IMR-90 (cell line): ENCODE data around the gene SLC5A10.

Source experiments
- BHLHE40 ChIP-seq: fragments of 150-350 bp; IDR thresholded peaks from 2 replicates; pipeline ENCODE4 v1.6.1; 2016; ENCODE audit warnings: mild to moderate bottlenecking, low read depth, low read length
- CEBPB ChIP-seq: IDR thresholded peaks from 2 replicates; pipeline ENCODE4 v1.6.1; 2012; ENCODE audit warnings: low read depth, low read length, improper control_type of control experiment
- CHD1 ChIP-seq: IDR thresholded peaks from 2 replicates; pipeline ENCODE4 v1.6.1; 2012; ENCODE audit warnings: low read depth, low read length, improper control_type of control experiment
- CTCF ChIP-seq: conservative IDR thresholded peaks from 2 replicates; pipeline ENCODE4 v1.5.1; 2012; ENCODE audit warnings: mild to moderate bottlenecking, low read depth, low read length, improper control_type of control experiment
- MAFK ChIP-seq: IDR thresholded peaks from 2 replicates; pipeline ENCODE4 v1.6.1; 2012; ENCODE audit warnings: low read depth, low read length, improper control_type of control experiment
- MAZ ChIP-seq: IDR thresholded peaks from 2 replicates; pipeline ENCODE4 v1.6.1; 2012; ENCODE audit warnings: low read depth, mild to moderate bottlenecking, low read length, improper control_type of control experiment, moderate library complexity, borderline replicate concordance
- POLR2A ChIP-seq: IDR thresholded peaks from 2 replicates; pipeline ENCODE4 v1.6.1; 2012; ENCODE audit warnings: mild to moderate bottlenecking, low read depth, low read length
- RAD21 ChIP-seq: IDR thresholded peaks from 2 replicates; pipeline ENCODE4 v1.6.1; 2012; ENCODE audit warnings: low read length, improper control_type of control experiment
- RCOR1 ChIP-seq: IDR thresholded peaks from 2 replicates; pipeline ENCODE4 v1.6.1; 2012; ENCODE audit warnings: mild to moderate bottlenecking, low read length, improper control_type of control experiment; ENCODE audit not compliant: insufficient replicate concordance
- RFX5 ChIP-seq: IDR thresholded peaks from 2 replicates; pipeline ENCODE4 v1.8.0; 2012; ENCODE audit warnings: low read depth, mild to moderate bottlenecking, low read length, moderate library complexity
- SMC3 ChIP-seq: fragments of 150-350 bp; IDR thresholded peaks from 2 replicates; pipeline ENCODE4 v1.6.1; 2016; ENCODE audit warnings: low read depth, mild to moderate bottlenecking, antibody characterized with exemption, low read length, moderate library complexity
- USF2 ChIP-seq: fragments of 150-350 bp; IDR thresholded peaks from 2 replicates; pipeline ENCODE4 v1.6.1; 2017; ENCODE audit warnings: mild to moderate bottlenecking, antibody characterized with exemption, low read length, low read depth
- TF ChIP-seq, protein P1 (sequence below): fragments of 150-350 bp; IDR thresholded peaks from 2 replicates; pipeline ENCODE4 v1.6.1; 2016; ENCODE audit warnings: low read depth, mild to moderate bottlenecking, low read length, moderate library complexity, borderline replicate concordance

- TF ChIP-seq, protein P1, sequence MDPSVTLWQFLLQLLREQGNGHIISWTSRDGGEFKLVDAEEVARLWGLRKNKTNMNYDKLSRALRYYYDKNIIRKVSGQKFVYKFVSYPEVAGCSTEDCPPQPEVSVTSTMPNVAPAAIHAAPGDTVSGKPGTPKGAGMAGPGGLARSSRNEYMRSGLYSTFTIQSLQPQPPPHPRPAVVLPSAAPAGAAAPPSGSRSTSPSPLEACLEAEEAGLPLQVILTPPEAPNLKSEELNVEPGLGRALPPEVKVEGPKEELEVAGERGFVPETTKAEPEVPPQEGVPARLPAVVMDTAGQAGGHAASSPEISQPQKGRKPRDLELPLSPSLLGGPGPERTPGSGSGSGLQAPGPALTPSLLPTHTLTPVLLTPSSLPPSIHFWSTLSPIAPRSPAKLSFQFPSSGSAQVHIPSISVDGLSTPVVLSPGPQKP = no peak
- TF ChIP-seq MAFK = no peak
- no peak for TF ChIP-seq POLR2A
- no peak for TF ChIP-seq CTCF
- no peak for TF ChIP-seq CEBPB
- no peak for TF ChIP-seq RAD21
- TF ChIP-seq CHD1 = no peak
- no peak for TF ChIP-seq RCOR1
- no peak for TF ChIP-seq USF2
- TF ChIP-seq SMC3 = no peak
- no peak for TF ChIP-seq RFX5
- TF ChIP-seq BHLHE40 = no peak
- no peak for TF ChIP-seq MAZ
These were observed 19.5 kb upstream of the SLC5A10 start for GRCh38 chr17:18932360-18933055.
